Subcutaneous abdominal adipose tissue (tissue), 5 donors: ENCODE data around the gene MN1.

Experiments used
- H3K27ac ChIP-seq: one replicate; pipeline ENCODE4 v1.7.0; 2013; ENCODE audit warnings: low read depth, mild to moderate bottlenecking, inconsistent platforms, low read length, moderate library complexity
- H3K27me3 ChIP-seq, 5 donors: one replicate each; pipeline ENCODE4 v1.7.0; 2013; ENCODE audit warnings: low read length in 5 of 5, inconsistent platforms in 1 of 5; ENCODE audit not compliant: control insufficient read depth in 5 of 5, insufficient read depth in 4 of 5
- H3K36me3 ChIP-seq, 5 donors: one replicate each; pipeline ENCODE4 v1.7.0; 2013; ENCODE audit warnings: low read length in 5 of 5; ENCODE audit not compliant: control insufficient read depth in 5 of 5, insufficient read depth in 5 of 5
- H3K4me1 ChIP-seq, 5 donors: one replicate each; pipeline ENCODE4 v1.7.0; 2013; ENCODE audit warnings: low read length in 5 of 5, mild to moderate bottlenecking in 3 of 5, moderate library complexity in 1 of 5; ENCODE audit not compliant: control insufficient read depth in 5 of 5, insufficient read depth in 5 of 5
- H3K4me3 ChIP-seq, 5 donors: one replicate each; pipeline ENCODE4 v1.7.0; 2013; ENCODE audit warnings: low read length in 5 of 5, low read depth in 1 of 5
- H3K9ac ChIP-seq, 5 donors: one replicate each; pipeline ENCODE4 v1.7.0; 2013; ENCODE audit warnings: low read length in 5 of 5, mild to moderate bottlenecking in 4 of 5, moderate library complexity in 3 of 5
- H3K9me3 ChIP-seq, 5 donors: one replicate each; pipeline ENCODE4 v1.7.0; 2013; ENCODE audit warnings: low read length in 5 of 5; ENCODE audit not compliant: control insufficient read depth in 5 of 5
- donor health status: healthy.
- donor health status: healthy.
- donor health status: healthy.
- donor health status: healthy.
- donor health status: healthy.

MN1 gene

DNA sequence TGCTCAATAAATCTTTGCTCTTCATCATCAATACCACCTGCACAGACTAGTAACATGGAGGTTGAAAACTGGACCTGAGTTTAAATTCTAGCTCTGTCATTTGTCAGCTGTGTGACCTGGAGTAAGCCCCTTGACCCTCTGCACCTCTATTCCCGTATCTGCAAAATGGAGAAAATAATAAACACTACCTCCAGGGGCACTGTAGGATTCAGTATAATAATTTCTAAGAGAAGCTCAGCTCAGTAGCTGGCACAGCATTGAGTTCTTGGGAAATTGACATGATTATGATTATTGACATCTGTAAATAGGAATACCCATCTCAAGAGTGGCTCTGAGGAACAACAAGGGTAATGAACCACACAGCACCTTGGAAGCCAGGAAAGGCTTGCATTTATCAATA, 78.4 kb downstream of the MN1 start:
- no peaks in the 10 kb centered on the region for H3K36me3 ChIP-seq
- H3K4me1 ChIP-seq = peaks cover 3 to 37% (median 18%) of the 10 kb centered on the region in 5 donors
- H3K9ac ChIP-seq = no peak overlapping the region

DNA sequence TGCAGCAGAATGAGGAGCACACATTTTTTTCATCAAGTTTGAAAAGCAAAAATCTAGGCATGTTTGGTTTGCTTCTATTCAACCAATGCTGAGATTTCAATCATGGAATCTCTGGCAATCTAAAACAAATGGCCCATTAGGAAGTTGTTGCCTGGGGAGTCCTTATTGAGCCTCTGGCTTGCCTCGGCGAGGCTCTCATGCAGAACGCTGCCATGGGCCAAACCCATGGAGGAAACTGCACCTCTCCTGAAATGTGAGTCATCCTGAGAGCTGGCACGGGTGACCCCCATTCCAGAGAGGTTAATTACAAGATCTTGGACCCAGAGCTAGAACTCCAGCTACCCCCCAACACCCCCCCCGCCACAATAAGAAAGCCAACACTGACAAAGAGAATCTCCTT, 80.7 kb downstream of the MN1 start:
- Histone ChIP-seq H3K27me3 (peaks cover 0 to 12% (median 0%) of the 10 kb centered on the region in 5 donors), H3K9me3 (peaks cover 0 to 5% (median 4%) of the 10 kb centered on the region in 5 donors), H3K4me3 (no peak overlapping the region), H3K4me1 (peaks cover 0 to 21% (median 7%) of the 10 kb centered on the region in 5 donors), H3K27ac (no peak overlapping the region), H3K9ac (no peak overlapping the region), H3K36me3 (no peaks in the 10 kb centered on the region)

More for the DNA sequence above, 78.4 kb downstream of the MN1 start:
- Histone ChIP-seq H3K27ac (no peak overlapping the region), H3K4me3 (no peak overlapping the region), H3K9me3 (no peaks in the 10 kb centered on the region), H3K27me3 (no peaks in the 10 kb centered on the region)

DNA sequence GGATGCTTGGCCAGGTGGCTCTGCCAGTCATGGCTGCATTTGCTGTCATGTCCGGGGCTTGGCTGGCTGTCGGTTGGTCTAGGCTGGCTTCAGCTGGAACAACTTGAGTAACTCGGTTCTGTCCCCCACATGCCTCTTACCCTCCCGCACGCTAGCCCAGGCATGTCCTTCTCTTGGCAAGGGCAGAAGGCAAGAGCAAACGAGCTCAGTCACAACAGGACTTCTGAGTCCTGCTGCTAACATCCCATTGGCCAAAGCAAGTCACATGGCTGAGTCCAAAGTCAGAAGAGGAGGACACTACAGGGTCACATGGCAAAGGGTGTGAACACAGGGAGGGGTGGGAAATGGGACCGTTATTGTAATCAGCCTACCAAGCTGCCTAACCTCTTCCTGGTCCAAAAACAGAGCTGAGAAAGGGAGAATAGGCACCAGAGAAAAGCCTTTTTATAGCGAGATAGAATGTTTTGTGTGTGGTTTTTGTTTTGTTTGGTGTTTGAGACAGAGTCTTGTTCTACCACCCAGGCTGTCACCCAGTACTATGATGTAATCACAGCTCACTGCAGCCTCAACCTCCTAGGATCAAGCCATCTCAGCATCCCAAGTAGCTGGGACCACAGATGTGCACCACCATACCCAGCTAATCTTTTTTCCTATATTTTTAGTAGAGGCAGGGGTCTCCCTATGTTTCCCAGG, 81.9 kb downstream of the MN1 start:
- H3K9ac ChIP-seq = no peak overlapping the region

DNA sequence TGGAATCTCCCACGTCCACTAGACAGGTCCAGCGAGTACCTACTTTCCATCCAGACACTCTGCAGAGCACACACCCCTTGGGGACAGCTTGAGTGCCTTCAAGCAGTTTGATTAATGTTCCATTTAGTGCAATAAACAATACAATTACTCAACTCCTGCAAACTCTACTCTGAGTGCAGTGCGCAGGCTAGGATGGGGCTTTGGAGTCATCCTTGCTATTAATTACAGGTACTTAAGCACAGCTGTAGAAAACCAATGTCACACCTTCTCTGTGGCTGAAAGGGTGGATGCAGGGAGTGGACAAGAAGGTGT, 82.6 kb downstream of the MN1 start:
- no peaks in the 10 kb centered on the region for H3K36me3 ChIP-seq
- no peak overlapping the region for H3K27ac ChIP-seq
- peaks cover 0 to 12% (median 9%) of the 10 kb centered on the region in 5 donors for H3K27me3 ChIP-seq
- H3K9ac ChIP-seq = no peak overlapping the region
- peaks cover 0 to 20% (median 4%) of the 10 kb centered on the region in 5 donors for H3K4me1 ChIP-seq
- H3K4me3 ChIP-seq = no peak overlapping the region
- peaks cover 0 to 7% (median 4%) of the 10 kb centered on the region in 5 donors for H3K9me3 ChIP-seq

More for the DNA sequence above, 81.9 kb downstream of the MN1 start:
- peaks cover 0 to 7% (median 4%) of the 10 kb centered on the region in 5 donors for H3K9me3 ChIP-seq
- H3K36me3 ChIP-seq = no peaks in the 10 kb centered on the region
- H3K4me3 ChIP-seq = no peak overlapping the region
- no peak overlapping the region for H3K27ac ChIP-seq
- peaks cover 0 to 20% (median 5%) of the 10 kb centered on the region in 5 donors for H3K4me1 ChIP-seq
- H3K27me3 ChIP-seq = peaks cover 0 to 12% (median 9%) of the 10 kb centered on the region in 5 donors

DNA sequence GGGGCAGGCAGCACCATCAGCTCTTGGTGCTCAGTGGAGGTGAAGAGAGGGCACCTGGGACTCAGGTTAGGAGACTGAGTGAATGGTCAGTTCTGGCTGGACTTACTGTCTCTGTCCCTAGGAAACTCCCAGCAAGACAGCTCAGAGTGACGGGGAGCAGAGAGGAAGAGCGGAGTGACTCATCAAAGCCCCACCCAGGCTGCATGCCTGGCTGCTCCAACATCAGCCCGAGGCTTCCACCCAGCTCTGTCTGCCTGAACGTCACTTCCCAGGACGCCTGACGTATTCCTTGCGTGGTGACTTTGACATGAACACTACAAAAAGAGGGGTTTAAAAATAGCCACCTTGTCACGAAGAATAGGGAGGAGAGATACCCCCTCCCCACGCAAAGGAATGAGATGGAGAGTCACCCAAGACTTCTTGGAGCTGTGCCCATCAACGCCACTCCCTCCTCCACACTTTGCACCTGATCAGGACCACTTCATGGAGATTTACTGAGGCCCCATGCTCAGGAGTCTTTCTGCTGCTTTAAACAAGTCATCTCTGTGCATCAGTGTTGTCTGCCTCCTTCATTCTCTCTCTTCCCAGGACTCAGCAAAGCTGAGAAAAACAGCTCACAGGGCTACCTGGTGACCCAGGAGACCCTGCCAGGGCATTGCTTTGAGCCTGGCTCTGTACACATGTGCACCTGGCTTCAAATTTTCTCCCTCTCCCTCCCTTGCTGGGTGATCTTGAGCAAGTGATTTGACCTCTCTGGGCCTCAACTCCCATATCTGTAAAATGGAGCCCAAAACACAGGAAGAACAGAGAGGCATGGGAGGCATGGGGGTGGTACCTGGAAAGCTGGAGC, 83.1 kb downstream of the MN1 start:
- Histone ChIP-seq H3K27me3 (peaks cover 0 to 12% (median 9%) of the 10 kb centered on the region in 5 donors), H3K4me3 (peak overlapping the region in 2 of 5 donors; percentile 3 to 26), H3K9ac (no peak overlapping the region), H3K27ac (no peak overlapping the region), H3K36me3 (no peaks in the 10 kb centered on the region), H3K4me1 (peaks cover 0 to 20% (median 4%) of the 10 kb centered on the region in 5 donors), H3K9me3 (peaks cover 0 to 7% (median 4%) of the 10 kb centered on the region in 5 donors)

DNA sequence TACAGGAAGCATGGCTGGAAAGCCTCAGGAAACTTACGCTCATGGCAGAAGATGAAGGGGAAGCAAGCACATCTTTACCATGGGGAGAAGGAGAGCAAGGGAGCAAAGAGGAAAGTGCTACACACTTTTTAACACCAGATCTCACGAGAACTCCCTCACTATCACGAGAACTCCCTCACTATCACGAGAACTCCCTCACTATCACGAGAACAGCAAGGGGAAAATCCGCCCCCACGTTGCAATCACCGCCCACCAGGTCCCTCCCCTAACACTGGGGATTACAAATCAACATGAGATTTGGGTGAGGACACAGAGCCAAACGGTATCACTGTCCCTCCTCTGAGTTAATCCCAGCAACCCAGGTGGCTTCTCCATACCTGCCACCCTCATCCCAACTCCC, 84.5 kb downstream of the MN1 start:
- Histone ChIP-seq H3K36me3 (no peaks in the 10 kb centered on the region), H3K27me3 (peaks cover 0 to 12% (median 9%) of the 10 kb centered on the region in 5 donors), H3K4me1 (peaks cover 0 to 20% (median 4%) of the 10 kb centered on the region in 5 donors), H3K9ac (no peak overlapping the region), H3K9me3 (peaks cover 0 to 7% (median 4%) of the 10 kb centered on the region in 5 donors), H3K4me3 (no peak overlapping the region), H3K27ac (no peak overlapping the region)

DNA sequence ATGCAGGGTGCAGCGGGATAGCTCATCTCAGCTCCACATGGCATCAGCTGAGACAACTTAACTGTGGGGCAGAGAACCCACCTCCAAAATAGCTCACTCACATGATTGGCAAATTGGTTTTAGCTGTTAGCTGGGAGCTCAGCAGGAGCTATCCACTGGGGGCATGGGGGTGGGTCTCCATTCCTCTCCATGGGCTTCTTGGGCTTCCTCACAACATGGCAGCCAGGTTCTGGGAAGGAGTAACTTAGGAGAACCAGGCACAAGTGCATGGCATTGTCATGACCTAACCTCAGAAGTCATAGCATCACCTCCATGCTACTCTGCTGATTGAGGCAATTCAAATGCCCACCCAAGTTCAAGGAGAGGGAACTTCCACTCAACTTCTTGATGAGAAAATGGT, 85.5 kb downstream of the MN1 start:
- Histone ChIP-seq H3K9ac (no peak overlapping the region), H3K27me3 (peaks cover 0 to 13% (median 9%) of the 10 kb centered on the region in 5 donors), H3K4me3 (no peak overlapping the region), H3K4me1 (peaks cover 0 to 20% (median 4%) of the 10 kb centered on the region in 5 donors), H3K27ac (no peak overlapping the region), H3K9me3 (peaks cover 0 to 7% (median 4%) of the 10 kb centered on the region in 5 donors), H3K36me3 (no peaks in the 10 kb centered on the region)

DNA sequence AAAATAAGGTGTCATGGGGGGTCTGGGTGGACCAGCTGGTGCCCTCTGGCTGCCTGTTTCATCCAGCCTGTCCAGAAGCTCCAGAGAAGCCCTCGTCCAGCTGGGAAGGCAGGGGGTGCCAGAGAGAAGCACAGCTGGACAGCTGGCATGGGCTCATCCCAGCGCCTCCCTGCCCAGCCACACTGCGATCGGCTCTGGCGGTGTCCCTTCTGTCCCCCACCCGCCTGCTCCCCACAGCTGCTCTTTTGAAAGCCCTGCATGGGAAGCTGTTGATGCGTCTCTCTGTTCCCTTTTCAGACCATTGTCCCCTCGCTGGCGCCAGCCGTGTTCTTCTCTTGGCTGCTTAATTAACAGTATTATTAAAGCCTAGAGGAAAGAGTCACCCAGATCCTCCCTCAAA, 86.5 kb downstream of the MN1 start:
- no peaks in the 10 kb centered on the region for H3K36me3 ChIP-seq
- H3K4me1 ChIP-seq = peaks cover 0 to 20% (median 4%) of the 10 kb centered on the region in 5 donors
- peaks cover 0 to 15% (median 11%) of the 10 kb centered on the region in 5 donors for H3K27me3 ChIP-seq
- no peak overlapping the region for H3K9ac ChIP-seq
- no peak overlapping the region for H3K4me3 ChIP-seq
- peaks cover 0 to 7% (median 4%) of the 10 kb centered on the region in 5 donors for H3K9me3 ChIP-seq
- no peak overlapping the region for H3K27ac ChIP-seq

DNA sequence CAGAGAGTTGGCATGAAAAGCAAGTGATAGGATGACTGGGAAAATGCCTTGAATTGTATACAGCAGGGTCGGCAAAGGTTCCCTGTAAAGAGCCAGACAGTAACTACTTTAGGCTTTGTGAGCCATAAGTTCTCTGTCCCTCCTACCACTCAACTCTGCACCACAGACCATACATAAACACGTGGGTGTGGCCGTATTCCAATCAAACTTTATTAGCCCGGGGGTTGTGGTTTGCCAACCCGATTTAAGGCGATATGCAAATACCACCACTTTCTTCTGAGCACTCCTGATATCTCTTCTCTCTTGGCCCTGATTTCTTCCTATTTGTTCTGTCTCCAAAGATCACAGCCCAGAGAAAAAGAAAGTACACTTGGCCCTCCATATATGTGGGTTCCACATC, 87.5 kb downstream of the MN1 start:
- no peak overlapping the region for H3K27ac ChIP-seq
- no peak overlapping the region for H3K4me3 ChIP-seq
- no peak overlapping the region for H3K9ac ChIP-seq
- peaks cover 0 to 7% (median 4%) of the 10 kb centered on the region in 5 donors for H3K9me3 ChIP-seq
- H3K27me3 ChIP-seq = peaks cover 0 to 15% (median 11%) of the 10 kb centered on the region in 5 donors
- H3K36me3 ChIP-seq = no peaks in the 10 kb centered on the region
- peaks cover 0 to 13% (median 4%) of the 10 kb centered on the region in 5 donors for H3K4me1 ChIP-seq

DNA sequence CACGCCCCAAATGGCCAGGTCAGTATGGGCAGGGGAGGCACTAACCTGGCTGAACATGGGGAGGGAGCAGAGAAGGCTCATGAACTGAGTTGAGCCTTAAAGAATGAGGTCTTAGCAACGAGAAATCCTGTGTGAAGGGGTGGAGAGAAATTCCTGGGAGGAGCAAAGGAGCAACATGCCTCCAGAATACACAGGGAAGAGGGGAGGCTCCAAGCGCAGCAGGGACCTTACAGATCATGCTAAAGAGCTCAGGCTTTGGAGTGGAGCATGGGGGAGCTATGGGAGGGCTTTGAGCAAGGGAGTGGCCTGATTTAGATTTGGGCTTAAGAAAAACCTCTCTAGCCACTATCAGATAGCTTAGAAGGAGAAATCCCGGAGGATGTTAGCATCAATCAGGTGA, 88.1 kb downstream of the MN1 start:
- Histone ChIP-seq H3K36me3 (no peaks in the 10 kb centered on the region), H3K27me3 (peaks cover 0 to 15% (median 11%) of the 10 kb centered on the region in 5 donors), H3K27ac (no peak overlapping the region), H3K4me3 (no peak overlapping the region), H3K4me1 (peaks cover 0 to 9% (median 4%) of the 10 kb centered on the region in 5 donors), H3K9ac (no peak overlapping the region), H3K9me3 (peaks cover 0 to 7% (median 4%) of the 10 kb centered on the region in 5 donors)
